GM10248 (cell line): ENCODE data around the gene NSDHL.

Experiments
- CTCF ChIA-PET: fragments of 300-600 bp; sonication (Branson Sonifier 250); formaldehyde crosslinking; extraction: SDS; loops from one replicate; lab custom pipeline; 2021; ENCODE audit warnings: antibody characterized with exemption; lab: Yijun Ruan, JAX
- POLR2A ChIA-PET: fragments of 350-650 bp; sonication (Branson Sonifier 250); formaldehyde crosslinking; extraction: SDS; loops from one replicate; lab custom pipeline; 2020; ENCODE audit warnings: antibody characterized with exemption; lab: Yijun Ruan, JAX
- DNase-seq: peaks from one replicate; pipeline ENCODE4 v3.0.0; 2012; ENCODE audit errors: extremely low spot score
- CTCF ChIP-seq: IDR thresholded peaks from 2 replicates; pipeline ENCODE4 v1.5.1; 2012; ENCODE audit warnings: mild to moderate bottlenecking, low read depth; ENCODE audit errors: extremely low read depth, missing control alignments, control extremely low read depth

Gene NSDHL

GRCh38 chrX:152871260-152871659, 40.4 kb downstream of the NSDHL start:
- ChIA-PET CTCF (no interaction called here), POLR2A (no interaction called here)
- no peak for DNase-seq
- no peak for TF ChIP-seq CTCF

GRCh38 chrX:152872522-152872921, 41.7 kb downstream of the NSDHL start:
- ChIA-PET POLR2A (no interaction called here), CTCF (interaction anchor here (1.2 kb wide), 1 partner anchor 10 kb away, joined by 4 read pairs; no protein-coding TSS in a partner anchor)
- TF ChIP-seq CTCF, result no peak

GRCh38 chrX:152873361-152873760, 42.5 kb downstream of the NSDHL start:
- TF ChIP-seq CTCF, result no peak
- ChIA-PET POLR2A (no interaction called here), CTCF (interaction anchor here (1.2 kb wide), 1 partner anchor 9 kb away, joined by 4 read pairs; no protein-coding TSS in a partner anchor)
- DNase-seq, result no peak

More at GRCh38 chrX:152872522-152872921, 41.7 kb downstream of the NSDHL start:
- DNase-seq, result no peak

GRCh38 chrX:152876931-152877840, 46.3 kb downstream of the NSDHL start:
- CTCF ChIA-PET, result interaction anchor here (1.0 kb wide), 1 partner anchor 29 kb away, joined by 3 read pairs; no protein-coding TSS in a partner anchor
- TF ChIP-seq CTCF, result no peak
- DNase-seq, result no peak
- POLR2A ChIA-PET, result no interaction called here

- POLR2A ChIA-PET, result no interaction called here
- CTCF ChIA-PET, result no interaction called here
- no peak for DNase-seq
- TF ChIP-seq CTCF, result no peak
These were observed 48.3 kb downstream of the NSDHL start for GRCh38 chrX:152878976-152879755.

- TF ChIP-seq CTCF, result no peak
- DNase-seq, result no peak
- ChIA-PET POLR2A (no interaction called here), CTCF (interaction anchor here (1.3 to 2.0 kb wide), 2 partner anchors 8 to 24 kb away, joined by 3 to 4 read pairs; no protein-coding TSS in a partner anchor)
These were observed 50.4 kb downstream of the NSDHL start for GRCh38 chrX:152881289-152881688.
